ENCODE measurements around the gene ZNF277. TPM values are rescaled to one million over a fixed set of nuclear protein-coding genes. Genes with fewer than 3 reads are reported as not detected.

Gene ZNF277
- total RNA-seq, 1 experiment from 2014 or later = 19.9 TPM

DNA sequence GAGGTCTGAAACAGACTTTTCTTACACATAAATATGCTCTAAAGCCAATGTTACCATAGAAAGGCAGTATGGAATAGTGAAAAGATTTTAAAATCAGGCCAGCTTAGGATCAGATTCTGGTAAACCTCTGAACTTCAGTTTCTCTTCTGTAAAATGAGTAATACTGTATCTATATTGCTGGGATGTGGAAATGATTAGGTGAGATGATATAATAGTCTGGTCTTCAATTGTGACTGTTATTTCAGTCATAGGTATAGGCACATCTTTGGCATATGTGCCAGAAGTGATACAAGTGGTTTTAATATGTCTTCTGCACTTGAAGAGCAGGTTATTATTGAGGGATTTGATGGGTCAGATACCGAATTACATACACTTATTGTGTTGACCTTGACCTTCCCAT, 7.2 kb downstream of the ZNF277 start:
- H3K9me3 Mint-ChIP-seq (ENCODE audit: unreplicated experiment) = no peaks in the 10 kb centered on the region
- intact Hi-C loops (cut with micrococcal nuclease) = no loop called here
- peaks cover 9% of the 10 kb centered on the region for H3K4me1 Mint-ChIP-seq (ENCODE audit: insufficient read depth, unreplicated experiment)
- ChIA-PET CTCF (interaction anchor here (0.5 to 1.1 kb wide), 3 partner anchors 8 to 673 kb away, joined by 3 to 5 read pairs (median 3); no protein-coding TSS in a partner anchor), POLR2A (interaction anchor here (0.7 to 1.8 kb wide), 3 partner anchors 10 to 282 kb away, joined by 3 to 6 read pairs (median 4); no protein-coding TSS in a partner anchor)
- H3K4me3 Mint-ChIP-seq (ENCODE audit: unreplicated experiment) = no peak overlapping the region
- TF ChIP-seq, protein P1, sequence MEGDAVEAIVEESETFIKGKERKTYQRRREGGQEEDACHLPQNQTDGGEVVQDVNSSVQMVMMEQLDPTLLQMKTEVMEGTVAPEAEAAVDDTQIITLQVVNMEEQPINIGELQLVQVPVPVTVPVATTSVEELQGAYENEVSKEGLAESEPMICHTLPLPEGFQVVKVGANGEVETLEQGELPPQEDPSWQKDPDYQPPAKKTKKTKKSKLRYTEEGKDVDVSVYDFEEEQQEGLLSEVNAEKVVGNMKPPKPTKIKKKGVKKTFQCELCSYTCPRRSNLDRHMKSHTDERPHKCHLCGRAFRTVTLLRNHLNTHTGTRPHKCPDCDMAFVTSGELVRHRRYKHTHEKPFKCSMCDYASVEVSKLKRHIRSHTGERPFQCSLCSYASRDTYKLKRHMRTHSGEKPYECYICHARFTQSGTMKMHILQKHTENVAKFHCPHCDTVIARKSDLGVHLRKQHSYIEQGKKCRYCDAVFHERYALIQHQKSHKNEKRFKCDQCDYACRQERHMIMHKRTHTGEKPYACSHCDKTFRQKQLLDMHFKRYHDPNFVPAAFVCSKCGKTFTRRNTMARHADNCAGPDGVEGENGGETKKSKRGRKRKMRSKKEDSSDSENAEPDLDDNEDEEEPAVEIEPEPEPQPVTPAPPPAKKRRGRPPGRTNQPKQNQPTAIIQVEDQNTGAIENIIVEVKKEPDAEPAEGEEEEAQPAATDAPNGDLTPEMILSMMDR (IDR thresholded peaks at IDR 0.05; ENCODE audit: unreplicated experiment) = no peak
- H3K27ac Mint-ChIP-seq (ENCODE audit: low read depth, unreplicated experiment) = no peak overlapping the region
- no peaks in the 10 kb centered on the region for H3K27me3 Mint-ChIP-seq (ENCODE audit: insufficient read depth, unreplicated experiment)
- no TSS peak for BruUV-seq (replicated peaks)
- DNase-seq (ENCODE audit: unreplicated experiment) = no peak
- H3K36me3 Mint-ChIP-seq (ENCODE audit: insufficient read depth, unreplicated experiment) = no peaks in the 10 kb centered on the region

DNA sequence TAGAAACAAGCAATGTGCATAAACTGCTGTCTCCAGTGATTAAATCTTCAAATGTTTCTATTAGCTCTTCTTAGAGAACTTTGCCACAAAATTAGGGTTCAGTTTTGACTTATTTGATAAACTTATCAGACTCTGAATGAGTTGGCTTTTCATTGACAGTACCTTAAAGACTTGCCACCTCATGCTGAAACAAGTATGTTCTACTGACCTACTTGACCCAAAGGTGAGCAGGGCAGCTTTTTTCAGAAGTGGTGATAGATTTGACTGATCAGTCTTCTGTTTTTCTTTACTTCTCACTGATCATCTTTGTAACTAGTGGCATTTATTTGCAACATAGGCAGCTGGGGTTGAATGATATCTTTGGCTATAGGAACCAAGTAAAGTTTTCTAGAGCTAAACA, 7.8 kb downstream of the ZNF277 start:
- intact Hi-C loops (cut with micrococcal nuclease) = no loop called here
- ChIA-PET POLR2A (interaction anchor here (0.7 to 2.4 kb wide), 5 partner anchors 9 to 282 kb away, joined by 3 to 11 read pairs (median 3); partner anchors contain the start of genes DOCK4 and IFRD1), CTCF (interaction anchor here (0.6 to 1.3 kb wide), 6 partner anchors 8 to 659 kb away, joined by 3 to 5 read pairs (median 3); no protein-coding TSS in a partner anchor)
- H3K4me1 Mint-ChIP-seq (ENCODE audit: insufficient read depth, unreplicated experiment) = peaks cover 9% of the 10 kb centered on the region
- H3K4me3 Mint-ChIP-seq (ENCODE audit: unreplicated experiment) = no peak overlapping the region
- H3K36me3 Mint-ChIP-seq (ENCODE audit: insufficient read depth, unreplicated experiment) = no peaks in the 10 kb centered on the region
- no peak overlapping the region for H3K27ac Mint-ChIP-seq (ENCODE audit: low read depth, unreplicated experiment)
- no peaks in the 10 kb centered on the region for H3K27me3 Mint-ChIP-seq (ENCODE audit: insufficient read depth, unreplicated experiment)
- H3K9me3 Mint-ChIP-seq (ENCODE audit: unreplicated experiment) = no peaks in the 10 kb centered on the region
- TF ChIP-seq, protein P1 (IDR thresholded peaks at IDR 0.05; ENCODE audit: unreplicated experiment) = no peak
- no peak for DNase-seq (ENCODE audit: unreplicated experiment)
- no TSS peak for BruUV-seq (replicated peaks)

DNA sequence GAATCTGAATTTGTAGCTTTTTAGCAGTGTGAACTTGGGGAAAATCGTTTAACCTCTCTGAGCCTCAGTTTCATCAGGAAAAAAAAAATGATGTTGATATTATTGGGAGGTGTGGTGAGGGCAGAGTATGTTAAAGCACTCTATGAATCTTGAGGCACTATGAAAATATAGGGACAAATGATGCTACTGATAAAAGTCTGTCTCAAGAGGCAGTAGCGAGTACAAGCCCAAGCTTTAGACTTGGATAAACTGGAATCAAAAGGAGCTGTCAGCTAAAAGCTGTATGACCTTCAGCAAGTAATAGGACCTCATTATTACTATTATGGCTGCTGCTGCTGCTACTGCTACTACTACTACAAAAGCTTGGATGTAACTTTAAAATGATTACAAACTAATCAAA, 8.4 kb downstream of the ZNF277 start:
- ChIA-PET POLR2A (interaction anchor here (0.7 to 2.4 kb wide), 4 partner anchors 10 to 260 kb away, joined by 3 to 11 read pairs (median 4); partner anchors contain the start of genes DOCK4 and IFRD1), CTCF (interaction anchor here (0.5 to 1.3 kb wide), 5 partner anchors 9 to 473 kb away, joined by 3 to 5 read pairs (median 3); no protein-coding TSS in a partner anchor)
- Mint-ChIP-seq H3K9me3 (ENCODE audit: unreplicated experiment) (no peaks in the 10 kb centered on the region), H3K4me3 (ENCODE audit: unreplicated experiment) (no peak overlapping the region), H3K36me3 (ENCODE audit: insufficient read depth, unreplicated experiment) (no peaks in the 10 kb centered on the region), H3K4me1 (ENCODE audit: insufficient read depth, unreplicated experiment) (peaks cover 9% of the 10 kb centered on the region), H3K27ac (ENCODE audit: low read depth, unreplicated experiment) (no peak overlapping the region), H3K27me3 (ENCODE audit: insufficient read depth, unreplicated experiment) (no peaks in the 10 kb centered on the region)
- no TSS peak for BruUV-seq (replicated peaks)
- TF ChIP-seq, protein P1 (IDR thresholded peaks at IDR 0.05; ENCODE audit: unreplicated experiment) = no peak
- intact Hi-C loops (cut with micrococcal nuclease) = no loop called here
- DNase-seq (ENCODE audit: unreplicated experiment) = no peak

DNA sequence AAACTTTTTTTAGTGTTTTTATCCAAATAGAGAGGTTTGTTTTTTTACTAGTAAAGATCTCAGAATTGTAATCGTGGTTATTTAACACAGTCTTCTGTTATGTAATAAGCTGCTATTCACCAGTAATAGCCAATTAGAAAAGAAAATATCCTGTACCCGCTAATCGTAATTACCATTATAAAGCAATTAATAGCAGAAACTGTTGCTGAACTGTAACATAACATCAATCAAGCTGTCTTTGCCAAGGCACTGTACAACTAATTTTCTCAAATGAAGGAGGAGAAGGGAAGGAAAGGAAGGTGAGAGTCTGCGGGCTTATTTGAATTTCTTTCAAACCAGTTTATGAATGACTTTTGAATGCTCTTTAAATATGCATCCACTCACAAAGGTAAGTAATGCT, 9.3 kb downstream of the ZNF277 start:
- peaks cover 9% of the 10 kb centered on the region for H3K4me1 Mint-ChIP-seq (ENCODE audit: insufficient read depth, unreplicated experiment)
- intact Hi-C loops (cut with micrococcal nuclease) = no loop called here
- TF ChIP-seq, protein P1 (IDR thresholded peaks at IDR 0.05; ENCODE audit: unreplicated experiment) = no peak
- DNase-seq (ENCODE audit: unreplicated experiment) = no peak
- CTCF ChIA-PET = no interaction called here
- BruUV-seq (replicated peaks) = no TSS peak
- no peaks in the 10 kb centered on the region for H3K9me3 Mint-ChIP-seq (ENCODE audit: unreplicated experiment)
- H3K27ac Mint-ChIP-seq (ENCODE audit: low read depth, unreplicated experiment) = no peak overlapping the region
- no peaks in the 10 kb centered on the region for H3K36me3 Mint-ChIP-seq (ENCODE audit: insufficient read depth, unreplicated experiment)
- H3K4me3 Mint-ChIP-seq (ENCODE audit: unreplicated experiment) = no peak overlapping the region
- no peaks in the 10 kb centered on the region for H3K27me3 Mint-ChIP-seq (ENCODE audit: insufficient read depth, unreplicated experiment)
- POLR2A ChIA-PET = interaction anchor here (0.7 to 2.4 kb wide), 4 partner anchors 9 to 603 kb away, joined by 3 to 11 read pairs (median 5); partner anchors contain the start of genes DOCK4, IFRD1 and ZNF277

Measured in MCF 10A (cell line).